Stimulated activated CD4-positive, alpha-beta T cell treated with anti-CD3 and anti-CD28 coated beads, Interleukin-1b, Interleukin-23, amount 100 ng/mL, for 1 hour (primary cell): ENCODE results near the gene IMMP1L.

Experiments used
- DNase-seq, 2 donors: peaks; one replicate each; pipeline ENCODE4 v3.0.0-alpha.2; 2020; ENCODE audit warnings: low read depth in 2 of 2

IMMP1L gene

GRCh38 chr11:31387379-31387778 is 122.0 kb downstream of the IMMP1L start:
- DNase-seq, result no peak

- DNase-seq, result no peak
Measured at GRCh38 chr11:31383116-31383515, 126.3 kb downstream of the IMMP1L start.
